Esophagus squamous epithelium (tissue), 5 donors: ENCODE results near the gene KSR2. TPM values are rescaled to one million over a fixed set of nuclear protein-coding genes. Genes with fewer than 3 reads are reported as not detected.

Source experiments
- DNase-seq: peaks from one replicate; lab custom pipeline; 2025; lab: John Stamatoyannopoulos, UW
- H3K27ac ChIP-seq, 4 donors: fragments of 200-600 bp; sonication (generic); one replicate each; pipeline ENCODE4 v1.5.1; 2016 to 2019; ENCODE audit warnings: mild to moderate bottlenecking in 1 of 4
- H3K27me3 ChIP-seq, 4 donors: fragments of 200-600 bp; sonication (generic); 1 replicate in 3 of 4; 2 replicates in 1 of 4; pipeline versions ENCODE4 v1.5.1 to v1.6.0; 2017 to 2021; ENCODE audit warnings: antibody characterized with exemption in 1 of 4
- H3K36me3 ChIP-seq, 3 donors: fragments of 200-600 bp; sonication (generic); one replicate each; pipeline ENCODE4 v1.5.1; 2016 to 2019
- H3K4me1 ChIP-seq, 3 donors: fragments of 200-600 bp; sonication (generic); one replicate each; pipeline ENCODE4 v1.5.1; 2017 to 2019
- H3K4me3 ChIP-seq, 4 donors: fragments of 200-600 bp; sonication (generic); 1 replicate in 3 of 4; 2 replicates in 1 of 4; pipeline ENCODE4 v1.5.1; 2016 to 2019; ENCODE audit warnings: mild to moderate bottlenecking in 2 of 4, moderate library complexity in 1 of 4
- H3K9me3 ChIP-seq, 3 donors: fragments of 200-600 bp; sonication (generic); one replicate each; pipeline ENCODE4 v1.5.1; 2016 to 2019
- POLR2A ChIP-seq, 4 donors: fragments of 450-650 bp; IDR thresholded peaks; one replicate each; pipeline ENCODE4 v1.6.1; 2017; ENCODE audit warnings: antibody characterized with exemption in 4 of 4, mild to moderate bottlenecking in 4 of 4, moderate library complexity in 3 of 4
- WGBS, 2 donors: methylation state at CpG; one replicate each; pipeline ENCODE4 v1.1.5; 2018; 5-methylcytosine and 5-hydroxymethylcytosine counted together
- intact Hi-C: fragments of 100-400 bp; cut with DNase I; formaldehyde crosslinking; loops from one replicate; pipeline ENCODE4 v1.15.0; 2022
- total RNA-seq, 4 donors: library from RNA; depleted of rRNA; stranded (reverse); fragments of >200 nt; gene quantifications; one replicate each; pipeline ENCODE4 v1.1.0, GENCODE V29; 2016
- TF ChIP-seq, protein P1 (sequence below), 6 experiments: fragments of 450-650 bp in 4 of 6; fragments of 200-600 bp in 2 of 6; sonication (generic) in 2 of 6; IDR thresholded peaks; one replicate each; pipeline ENCODE4 v1.5.1; 2016 to 2019; ENCODE audit warnings: antibody characterized with exemption in 6 of 6, mild to moderate bottlenecking in 4 of 6, moderate library complexity in 4 of 6
- donor health status: DM: yes; HTN: yes; CAD: no.

KSR2 gene
- total RNA-seq, 4 donors from 2014 or later, result under 0.01 to 0.13 (median 0.03) TPM

DNA sequence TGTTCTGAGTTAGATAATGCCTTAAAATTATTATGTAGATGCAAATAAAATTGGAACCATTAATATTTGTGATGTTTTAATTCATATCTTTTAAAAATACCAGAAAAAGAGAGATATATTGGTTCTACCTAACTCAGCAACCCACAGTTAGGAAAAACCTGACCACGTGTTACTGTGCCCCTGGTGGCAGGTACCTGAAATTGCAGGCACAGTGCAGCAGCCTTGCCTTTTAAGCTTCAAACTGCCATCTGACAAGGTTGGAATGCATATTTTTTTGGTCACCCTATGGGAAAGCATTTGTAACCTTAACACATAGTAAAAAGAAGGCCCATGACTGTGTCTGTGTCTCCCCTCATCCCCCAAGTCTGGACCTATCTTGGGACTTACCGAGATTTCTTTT, 498.0 kb downstream of the KSR2 start:
- H3K9me3 ChIP-seq, result peaks cover 0 to 6% (median 0%) of the 10 kb centered on the region in 3 donors
- intact Hi-C loops, result no loop called here
- peaks cover 0 to 9% (median 0%) of the 10 kb centered on the region in 4 donors for H3K27me3 ChIP-seq
- H3K36me3 ChIP-seq, result no peaks in the 10 kb centered on the region
- TF ChIP-seq, protein P1, sequence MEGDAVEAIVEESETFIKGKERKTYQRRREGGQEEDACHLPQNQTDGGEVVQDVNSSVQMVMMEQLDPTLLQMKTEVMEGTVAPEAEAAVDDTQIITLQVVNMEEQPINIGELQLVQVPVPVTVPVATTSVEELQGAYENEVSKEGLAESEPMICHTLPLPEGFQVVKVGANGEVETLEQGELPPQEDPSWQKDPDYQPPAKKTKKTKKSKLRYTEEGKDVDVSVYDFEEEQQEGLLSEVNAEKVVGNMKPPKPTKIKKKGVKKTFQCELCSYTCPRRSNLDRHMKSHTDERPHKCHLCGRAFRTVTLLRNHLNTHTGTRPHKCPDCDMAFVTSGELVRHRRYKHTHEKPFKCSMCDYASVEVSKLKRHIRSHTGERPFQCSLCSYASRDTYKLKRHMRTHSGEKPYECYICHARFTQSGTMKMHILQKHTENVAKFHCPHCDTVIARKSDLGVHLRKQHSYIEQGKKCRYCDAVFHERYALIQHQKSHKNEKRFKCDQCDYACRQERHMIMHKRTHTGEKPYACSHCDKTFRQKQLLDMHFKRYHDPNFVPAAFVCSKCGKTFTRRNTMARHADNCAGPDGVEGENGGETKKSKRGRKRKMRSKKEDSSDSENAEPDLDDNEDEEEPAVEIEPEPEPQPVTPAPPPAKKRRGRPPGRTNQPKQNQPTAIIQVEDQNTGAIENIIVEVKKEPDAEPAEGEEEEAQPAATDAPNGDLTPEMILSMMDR (IDR thresholded peaks at IDR 0.05), result peak in 2 of 6 experiments; percentile 21 to 56
- TF ChIP-seq POLR2A (IDR thresholded peaks at IDR 0.05), result no peak
- no peaks in the 10 kb centered on the region for H3K4me1 ChIP-seq
- no peak overlapping the region for H3K27ac ChIP-seq
- no peak overlapping the region for H3K4me3 ChIP-seq
- WGBS, 2 donors, result 59 to 61% methylated on average over 2 of the region's 2 CpGs
- DNase-seq, result no peak

GRCh38 chr12:117469883-117470483, 498.8 kb downstream of the KSR2 start:
- Histone ChIP-seq H3K9me3 (peaks cover 0 to 6% (median 0%) of the 10 kb centered on the region in 3 donors), H3K27ac (no peak overlapping the region), H3K4me3 (no peak overlapping the region), H3K27me3 (peaks cover 0 to 9% (median 0%) of the 10 kb centered on the region in 4 donors), H3K4me1 (no peaks in the 10 kb centered on the region), H3K36me3 (no peaks in the 10 kb centered on the region)
- WGBS, 2 donors, result 73 to 92% methylated on average over 4 of the region's 4 CpGs
- intact Hi-C loops, result no loop called here
- no peak for DNase-seq
- TF ChIP-seq POLR2A (IDR thresholded peaks at IDR 0.05), result no peak
- TF ChIP-seq, protein P1 (IDR thresholded peaks at IDR 0.05), result no peak

GRCh38 chr12:117468016-117468415, 500.8 kb downstream of the KSR2 start:
- no peaks in the 10 kb centered on the region for H3K36me3 ChIP-seq
- intact Hi-C loops, result no loop called here
- no peak overlapping the region for H3K27ac ChIP-seq
- H3K9me3 ChIP-seq, result peaks cover 0 to 6% (median 0%) of the 10 kb centered on the region in 3 donors
- TF ChIP-seq, protein P1 (IDR thresholded peaks at IDR 0.05), result no peak
- no peak for TF ChIP-seq POLR2A (IDR thresholded peaks at IDR 0.05)
- peaks cover 0 to 9% (median 0%) of the 10 kb centered on the region in 4 donors for H3K27me3 ChIP-seq
- DNase-seq, result no peak
- WGBS, 2 donors, result 62 to 63% methylated on average over 2 to 3 of the region's 3 CpGs
- H3K4me1 ChIP-seq, result no peaks in the 10 kb centered on the region
- no peak overlapping the region for H3K4me3 ChIP-seq

- no peak overlapping the region for H3K4me3 ChIP-seq
- no peak for TF ChIP-seq POLR2A (IDR thresholded peaks at IDR 0.05)
- TF ChIP-seq, protein P1 (IDR thresholded peaks at IDR 0.05), result no peak
- intact Hi-C loops, result no loop called here
- peaks cover 0 to 6% (median 0%) of the 10 kb centered on the region in 3 donors for H3K9me3 ChIP-seq
- no peaks in the 10 kb centered on the region for H3K4me1 ChIP-seq
- no peaks in the 10 kb centered on the region for H3K36me3 ChIP-seq
- no peak overlapping the region for H3K27ac ChIP-seq
- DNase-seq, result no peak
- peaks cover 0 to 9% (median 0%) of the 10 kb centered on the region in 4 donors for H3K27me3 ChIP-seq
Observed at GRCh38 chr12:117467588-117467987, 501.2 kb downstream of the KSR2 start.

DNA sequence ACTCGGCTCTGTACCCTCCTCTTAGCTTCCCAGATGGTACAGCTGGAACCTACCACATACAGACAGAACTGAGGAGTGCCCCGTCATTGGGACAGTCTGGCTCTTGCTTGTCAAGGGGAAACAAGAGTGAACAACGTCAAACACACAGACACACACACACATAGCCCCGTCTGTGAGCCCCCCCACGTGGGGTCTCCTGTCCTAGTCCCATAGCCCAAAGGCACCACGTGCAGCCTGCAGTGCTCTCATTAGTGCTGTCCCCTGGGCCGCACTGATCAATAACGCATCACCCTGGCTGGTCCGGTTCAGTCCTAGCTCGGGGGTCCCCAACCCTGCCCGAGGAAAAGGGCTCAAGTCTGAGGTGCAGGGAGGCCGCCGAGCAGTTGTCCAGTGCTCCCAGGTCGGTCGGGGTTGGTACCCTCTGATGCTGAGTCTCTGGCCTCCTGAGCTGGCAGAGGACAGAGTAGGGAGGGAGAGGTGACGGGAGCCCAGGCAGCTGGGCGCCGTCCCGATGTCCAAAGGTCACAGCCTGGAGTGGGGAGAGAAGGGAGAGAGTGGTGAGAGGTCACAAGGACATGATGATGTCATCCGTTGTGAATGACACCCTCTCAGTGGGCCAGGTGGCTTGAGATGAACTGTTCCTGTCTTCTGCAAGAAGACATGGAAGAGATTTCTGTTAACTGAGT, 502.0 kb downstream of the KSR2 start:
- TF ChIP-seq, protein P1 (IDR thresholded peaks at IDR 0.05), result no peak
- no peak for TF ChIP-seq POLR2A (IDR thresholded peaks at IDR 0.05)

More for the DNA sequence above, 502.0 kb downstream of the KSR2 start:
- H3K4me1 ChIP-seq, result no peaks in the 10 kb centered on the region
- no peak overlapping the region for H3K4me3 ChIP-seq
- peaks cover 0 to 9% (median 0%) of the 10 kb centered on the region in 4 donors for H3K27me3 ChIP-seq
- H3K9me3 ChIP-seq, result peaks cover 0 to 6% (median 0%) of the 10 kb centered on the region in 3 donors
- H3K27ac ChIP-seq, result no peak overlapping the region
- no peaks in the 10 kb centered on the region for H3K36me3 ChIP-seq
- no peak for DNase-seq
- intact Hi-C loops, result no loop called here
- 64 to 81% methylated on average over 5 to 9 of the region's 20 CpGs for WGBS, 2 donors
